SK-N-DZ (cell line): ENCODE measurements around the gene DZIP1L.
"Not testable (repeated sequence)": the region's sequence is repeated elsewhere in the genome, so short reads cannot be mapped to it uniquely, and the experiment has no call there.

Experiments used
- DNase-seq: peaks from one replicate; pipeline ENCODE4 v3.0.0-alpha.2; 2015; ENCODE audit warnings: low spot score

Gene DZIP1L

GRCh38 chr3:138118612-138119422, 3.4 kb upstream of the DZIP1L start:
- peak; percentile 82 for DNase-seq

GRCh38 chr3:138114431-138114918, 933 bp downstream of the DZIP1L start:
- peak; percentile 42 for DNase-seq

- DNase-seq, result no peak
These were observed 2.1 kb downstream of the DZIP1L start for GRCh38 chr3:138113326-138113725.

- no peak for DNase-seq
These were observed 3.0 kb downstream of the DZIP1L start for GRCh38 chr3:138112362-138112761.

GRCh38 chr3:138105598-138105997, 9.8 kb downstream of the DZIP1L start:
- DNase-seq, result no peak

GRCh38 chr3:138103466-138103865, 11.9 kb downstream of the DZIP1L start:
- DNase-seq, result no peak

- not testable (repeated sequence) for DNase-seq
These were observed 14.0 kb downstream of the DZIP1L start for GRCh38 chr3:138101351-138101940.

GRCh38 chr3:138099417-138099816, 16.0 kb downstream of the DZIP1L start:
- DNase-seq, result no peak

GRCh38 chr3:138097192-138098172, 17.9 kb downstream of the DZIP1L start:
- no peak for DNase-seq

- DNase-seq, result no peak
These were observed 21.7 kb downstream of the DZIP1L start for GRCh38 chr3:138093721-138094120.

- no peak for DNase-seq
These were observed 23.4 kb downstream of the DZIP1L start for GRCh38 chr3:138092023-138092422.

GRCh38 chr3:138089091-138089490, 26.3 kb downstream of the DZIP1L start:
- DNase-seq, result no peak

- DNase-seq, result not testable (repeated sequence)
These were observed 29.7 kb downstream of the DZIP1L start for GRCh38 chr3:138085745-138086144.

GRCh38 chr3:138084196-138084595, 31.2 kb downstream of the DZIP1L start:
- no peak for DNase-seq

GRCh38 chr3:138082992-138083386, 32.4 kb downstream of the DZIP1L start:
- DNase-seq, result no peak

- no peak for DNase-seq
These were observed 33.1 kb downstream of the DZIP1L start for GRCh38 chr3:138082085-138082991.

- DNase-seq, result no peak
These were observed 33.9 kb downstream of the DZIP1L start for GRCh38 chr3:138081371-138082084.

- DNase-seq, result no peak
These were observed 35.5 kb downstream of the DZIP1L start for GRCh38 chr3:138079901-138080300.

- no peak for DNase-seq
These were observed 36.5 kb downstream of the DZIP1L start for GRCh38 chr3:138078901-138079344.

- no peak for DNase-seq
These were observed 37.3 kb downstream of the DZIP1L start for GRCh38 chr3:138078096-138078495.
